Prostate gland (tissue), 2 donors: Measurements from ENCODE around the gene CDH26.

Source experiments
- POLR2A ChIP-seq: fragments of 450-650 bp; IDR thresholded peaks from one replicate; pipeline ENCODE4 v1.6.1; 2016; ENCODE audit warnings: antibody characterized with exemption, mild to moderate bottlenecking
- POLR2AphosphoS5 ChIP-seq: sonication (generic); formaldehyde crosslinking; IDR thresholded peaks from one replicate; pipeline ENCODE4 v1.6.1; 2017; ENCODE audit warnings: antibody characterized with exemption
- TF ChIP-seq, protein P1 (sequence below), 4 experiments: fragments of 200-600 bp in 2 of 4; fragments of 450-650 bp in 2 of 4; sonication (generic) in 2 of 4; IDR thresholded peaks; 1 replicate in 3 of 4; 2 replicates in 1 of 4; pipeline ENCODE4 v1.5.1; 2016 to 2019; ENCODE audit warnings: antibody characterized with exemption in 4 of 4, mild to moderate bottlenecking in 2 of 4, moderate library complexity in 2 of 4

DNA sequence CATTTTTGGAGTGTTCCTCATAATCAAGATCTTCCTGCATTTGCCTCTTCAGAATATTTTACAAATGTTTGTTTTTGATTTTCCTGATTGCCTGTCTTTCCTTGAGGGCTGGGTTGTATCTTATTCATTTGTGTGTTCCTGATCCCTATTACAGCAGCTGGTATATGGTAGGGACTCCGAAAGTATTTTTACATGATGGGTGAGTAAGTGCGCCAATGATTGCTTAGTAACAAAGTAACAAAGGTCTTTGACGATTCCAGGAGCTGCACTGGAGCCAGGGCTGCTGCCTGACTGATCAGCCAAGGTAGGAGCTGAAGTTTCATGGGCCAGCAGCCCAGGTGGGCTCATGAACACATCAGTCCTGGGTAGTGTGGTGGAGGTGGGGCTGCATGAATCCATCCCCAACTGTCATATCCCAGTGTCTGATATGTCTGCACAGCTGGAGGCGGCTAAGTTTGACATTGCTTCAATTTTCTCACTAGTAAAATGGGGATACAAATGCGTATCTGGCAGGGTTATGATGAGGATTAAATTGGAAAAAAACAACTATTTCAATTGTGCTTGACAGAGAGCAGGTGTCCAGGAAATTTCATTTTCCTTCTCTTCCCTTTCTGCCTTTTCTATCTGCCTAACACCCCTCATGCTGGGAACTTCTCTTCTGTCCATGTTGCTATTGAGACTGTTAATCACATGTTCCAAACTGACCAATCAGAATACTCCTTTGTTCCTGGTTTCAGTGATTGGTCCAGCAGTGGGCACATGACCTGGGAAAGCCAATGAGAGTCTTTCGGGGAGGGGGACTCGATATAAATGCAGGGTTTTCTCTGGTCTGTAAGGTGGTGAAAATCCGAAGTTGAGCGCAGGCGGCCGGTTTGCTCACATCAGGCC is 90.7 kb downstream of the CDH26 start:
- TF ChIP-seq, protein P1, sequence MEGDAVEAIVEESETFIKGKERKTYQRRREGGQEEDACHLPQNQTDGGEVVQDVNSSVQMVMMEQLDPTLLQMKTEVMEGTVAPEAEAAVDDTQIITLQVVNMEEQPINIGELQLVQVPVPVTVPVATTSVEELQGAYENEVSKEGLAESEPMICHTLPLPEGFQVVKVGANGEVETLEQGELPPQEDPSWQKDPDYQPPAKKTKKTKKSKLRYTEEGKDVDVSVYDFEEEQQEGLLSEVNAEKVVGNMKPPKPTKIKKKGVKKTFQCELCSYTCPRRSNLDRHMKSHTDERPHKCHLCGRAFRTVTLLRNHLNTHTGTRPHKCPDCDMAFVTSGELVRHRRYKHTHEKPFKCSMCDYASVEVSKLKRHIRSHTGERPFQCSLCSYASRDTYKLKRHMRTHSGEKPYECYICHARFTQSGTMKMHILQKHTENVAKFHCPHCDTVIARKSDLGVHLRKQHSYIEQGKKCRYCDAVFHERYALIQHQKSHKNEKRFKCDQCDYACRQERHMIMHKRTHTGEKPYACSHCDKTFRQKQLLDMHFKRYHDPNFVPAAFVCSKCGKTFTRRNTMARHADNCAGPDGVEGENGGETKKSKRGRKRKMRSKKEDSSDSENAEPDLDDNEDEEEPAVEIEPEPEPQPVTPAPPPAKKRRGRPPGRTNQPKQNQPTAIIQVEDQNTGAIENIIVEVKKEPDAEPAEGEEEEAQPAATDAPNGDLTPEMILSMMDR (IDR thresholded peaks at IDR 0.05) = no peak
- TF ChIP-seq POLR2A (no peak), POLR2AphosphoS5 (no peak)
